HL-60/S4 (cell line): Measurements from ENCODE around the gene PGRMC2.
"Not testable (repeated sequence)": the region's sequence is repeated elsewhere in the genome, so short reads cannot be mapped to it uniquely, and the experiment has no call there.

Experiments
- in situ Hi-C: fragments of 300-500 bp; cut with MboI; formaldehyde crosslinking; loops from 2 replicates; pipeline ENCODE4 v1.14.3; 2022; ENCODE audit warnings: low sequenced_read_pairs

Gene PGRMC2

DNA sequence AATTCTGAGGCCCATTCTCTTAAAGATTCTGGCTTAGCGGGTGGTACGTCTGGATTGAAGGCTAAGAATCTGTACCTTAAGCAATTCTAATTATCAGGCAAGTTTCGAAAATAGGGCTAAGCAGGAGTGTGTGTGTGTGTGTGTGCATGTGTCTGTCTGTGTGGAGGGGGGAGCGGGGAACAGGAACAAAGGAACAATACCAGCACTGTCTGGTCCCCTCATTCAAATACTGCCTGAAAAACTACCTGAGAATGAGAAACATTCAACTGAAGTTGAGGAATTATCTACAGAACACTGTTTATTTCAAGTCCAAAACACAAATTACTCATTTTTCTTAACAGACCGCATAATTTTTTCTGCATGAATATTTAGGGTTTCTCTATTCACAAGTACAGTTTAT, 18.6 kb downstream of the PGRMC2 start:
- in situ Hi-C loops: no loop called here

DNA sequence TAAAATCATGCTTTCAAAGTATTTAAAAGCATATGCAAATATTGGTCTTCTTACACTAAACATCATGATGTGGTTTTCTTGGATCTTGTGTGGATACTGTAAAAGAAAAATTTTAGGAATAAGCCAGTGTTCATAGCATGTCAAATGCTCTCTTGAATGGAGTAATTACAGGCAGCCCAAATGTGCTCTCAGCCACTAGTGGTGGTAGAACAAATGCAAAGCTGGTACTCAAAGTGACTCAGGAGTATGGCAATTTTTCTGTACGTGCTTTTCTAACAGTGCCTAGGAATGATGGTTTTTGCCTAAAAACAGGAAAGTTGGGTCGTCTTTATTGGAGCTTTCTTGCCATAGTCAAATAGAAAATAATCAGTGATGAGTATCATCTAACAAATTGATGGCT, 19.9 kb downstream of the PGRMC2 start:
- in situ Hi-C loops: no loop called here

GRCh38 chr4:128267171-128267570, 20.4 kb downstream of the PGRMC2 start:
- in situ Hi-C loops: not testable (repeated sequence)

- in situ Hi-C loops: not testable (repeated sequence)
These were observed 22.1 kb downstream of the PGRMC2 start for GRCh38 chr4:128265550-128265949.

GRCh38 chr4:128259889-128260288, 27.7 kb downstream of the PGRMC2 start:
- in situ Hi-C loops: not testable (repeated sequence)

- in situ Hi-C loops: not testable (repeated sequence)
These were observed 29.4 kb downstream of the PGRMC2 start for GRCh38 chr4:128258166-128258565.

GRCh38 chr4:128256539-128256938, 31.1 kb downstream of the PGRMC2 start:
- in situ Hi-C loops: no loop called here

GRCh38 chr4:128255906-128256305, 31.7 kb downstream of the PGRMC2 start:
- in situ Hi-C loops: no loop called here

DNA sequence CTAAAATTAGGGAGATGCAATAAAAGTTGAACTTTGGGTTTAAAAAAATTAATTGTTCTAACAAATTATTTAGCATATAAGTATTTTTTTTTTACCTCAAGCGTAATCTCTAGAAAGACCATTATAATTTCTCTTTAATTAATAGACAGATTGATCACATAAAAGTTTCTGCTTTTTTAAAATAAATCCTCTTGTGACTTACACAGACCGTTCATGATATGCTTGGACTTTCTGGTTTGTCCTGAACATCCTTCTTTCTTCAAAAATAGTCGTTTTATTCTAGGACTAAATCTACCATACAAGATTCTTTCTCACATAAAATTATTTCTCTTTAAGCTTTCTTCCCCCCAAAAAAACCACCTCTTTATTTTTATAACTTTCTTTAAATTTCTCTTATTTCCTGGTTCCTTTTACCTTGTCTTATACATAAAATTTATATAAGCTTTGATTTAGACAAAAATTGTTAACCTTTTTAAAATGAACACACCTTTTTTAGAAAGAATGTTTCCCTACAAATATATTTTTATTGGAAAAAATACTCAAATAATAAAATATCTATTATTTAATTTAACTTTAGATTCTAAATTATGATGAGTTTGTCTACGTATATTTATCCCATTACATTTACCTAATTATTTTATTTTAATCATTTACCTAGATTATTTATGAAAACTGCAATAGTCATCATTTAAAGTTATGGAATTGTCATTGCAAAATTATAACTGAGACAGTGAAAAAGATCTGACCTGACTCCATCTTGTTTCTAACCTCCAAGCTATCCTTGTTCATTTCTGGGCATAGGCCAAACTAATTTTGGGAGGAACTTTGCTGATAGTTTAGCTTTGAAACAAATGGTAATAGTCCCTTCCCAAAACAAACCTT, 37.6 kb downstream of the PGRMC2 start:
- in situ Hi-C loops: no loop called here

GRCh38 chr4:128247906-128248305, 39.7 kb downstream of the PGRMC2 start:
- in situ Hi-C loops: no loop called here

GRCh38 chr4:128245391-128245790, 42.2 kb downstream of the PGRMC2 start:
- in situ Hi-C loops: not testable (repeated sequence)

- in situ Hi-C loops: no loop called here
These were observed 43.2 kb downstream of the PGRMC2 start for GRCh38 chr4:128244379-128244778.

DNA sequence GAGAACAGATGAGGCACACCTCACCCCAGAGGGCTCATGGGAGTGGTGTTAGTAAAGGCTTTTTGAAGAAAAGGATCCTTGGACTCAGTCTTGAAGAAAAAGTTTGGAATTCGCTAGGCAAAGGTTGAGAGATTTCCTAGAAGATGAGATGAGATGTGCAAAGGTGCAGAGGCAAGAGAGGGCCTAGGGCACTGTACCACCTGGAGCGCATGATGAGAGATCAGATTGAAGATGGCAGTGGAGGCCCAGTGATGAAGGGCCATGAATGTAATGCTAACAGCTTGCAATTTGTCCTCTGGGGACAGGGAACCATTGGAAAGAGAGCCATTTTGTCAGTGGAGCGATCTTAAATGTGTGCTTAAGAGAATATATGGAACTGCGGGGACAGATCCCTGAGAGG, 45.0 kb downstream of the PGRMC2 start:
- in situ Hi-C loops: no loop called here

GRCh38 chr4:128241981-128242380, 45.6 kb downstream of the PGRMC2 start:
- in situ Hi-C loops: no loop called here

DNA sequence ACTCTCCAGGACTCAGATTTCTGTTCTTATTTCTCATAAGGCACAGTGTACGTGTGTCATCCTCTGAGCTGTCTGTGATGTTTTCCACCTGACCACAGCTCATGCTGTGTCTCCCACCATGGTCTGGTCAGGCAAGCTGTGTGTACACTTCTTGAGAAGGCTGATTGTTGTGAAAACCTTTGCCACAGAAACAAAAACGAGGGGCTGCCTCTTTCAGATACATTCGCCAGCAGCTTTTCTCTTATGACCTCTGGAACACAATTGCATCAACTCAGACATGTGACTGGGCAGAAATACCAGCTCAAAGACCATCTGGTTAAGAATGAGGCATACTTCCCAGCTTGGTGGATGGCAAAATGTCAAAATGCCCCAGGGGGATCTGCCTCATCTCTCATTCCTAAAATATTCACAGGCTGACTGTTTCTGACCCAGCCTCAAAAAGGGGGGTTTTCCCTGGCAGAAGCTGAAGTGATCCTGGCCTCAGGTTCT, 46.1 kb downstream of the PGRMC2 start:
- in situ Hi-C loops: no loop called here

GRCh38 chr4:128241019-128241418, 46.6 kb downstream of the PGRMC2 start:
- in situ Hi-C loops: no loop called here

- in situ Hi-C loops: no loop called here
These were observed 52.8 kb downstream of the PGRMC2 start for GRCh38 chr4:128234836-128235235.

GRCh38 chr4:128232719-128233118, 54.9 kb downstream of the PGRMC2 start:
- in situ Hi-C loops: no loop called here

GRCh38 chr4:128228845-128229795, 58.5 kb downstream of the PGRMC2 start:
- in situ Hi-C loops: no loop called here

- in situ Hi-C loops: no loop called here
These were observed 59.5 kb downstream of the PGRMC2 start for GRCh38 chr4:128227991-128228571.

- in situ Hi-C loops: no loop called here
These were observed 62.5 kb downstream of the PGRMC2 start for GRCh38 chr4:128225148-128225547.
